GM18873 (cell line): ENCODE measurements around the gene HTR2A.
"Not testable (repeated sequence)": the region's sequence is repeated elsewhere in the genome, so short reads cannot be mapped to it uniquely, and the experiment has no call there.

Experiments used
- ATAC-seq: cut with Tn5 transposase; IDR thresholded peaks from one replicate; pipeline ENCODE4 v1.9.1; 2021; ENCODE audit warnings: mild to moderate bottlenecking, moderate library complexity, moderate number of reproducible peaks; ENCODE audit not compliant: unreplicated experiment, low FRiP score

HTR2A gene

DNA sequence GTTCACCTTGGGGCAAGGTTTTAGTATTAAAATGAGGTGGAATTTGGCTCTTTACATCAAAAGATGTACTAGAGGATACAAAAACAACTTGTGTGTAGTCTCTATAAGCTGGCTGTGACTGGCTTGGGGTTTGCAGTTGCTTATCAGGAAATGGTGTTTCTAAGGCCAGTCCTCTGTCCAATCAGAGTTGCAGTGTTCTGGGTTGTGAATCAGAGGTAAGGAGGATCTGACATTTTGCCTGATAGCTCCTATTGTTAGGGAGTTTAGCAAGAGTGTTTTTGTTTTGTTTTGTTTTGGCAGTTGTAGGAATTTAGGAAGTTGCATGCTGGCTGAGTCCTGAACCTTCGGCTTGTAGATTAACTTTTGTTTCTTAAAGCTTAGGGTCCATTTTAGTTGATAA is 79.8 kb downstream of the HTR2A start:
- no peak for ATAC-seq

DNA sequence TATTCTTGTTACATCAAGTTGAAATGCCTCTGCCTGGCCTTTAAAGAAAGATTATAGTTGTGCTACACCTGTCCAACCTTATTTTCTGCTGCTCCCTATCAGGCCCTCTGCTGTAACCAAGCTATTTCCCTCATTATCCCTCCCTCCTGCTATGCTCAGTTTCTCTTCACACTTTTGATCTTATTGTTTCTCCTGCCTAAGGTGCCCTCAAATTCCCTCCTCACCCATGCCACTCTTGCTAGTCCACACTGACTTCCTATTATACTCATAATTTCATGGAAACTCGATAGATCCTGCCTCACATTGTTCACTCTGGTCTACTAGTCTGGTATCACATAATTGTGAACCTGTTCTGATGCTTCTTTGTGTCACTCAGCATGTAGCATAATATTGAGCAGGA is 80.5 kb downstream of the HTR2A start:
- no peak for ATAC-seq

DNA sequence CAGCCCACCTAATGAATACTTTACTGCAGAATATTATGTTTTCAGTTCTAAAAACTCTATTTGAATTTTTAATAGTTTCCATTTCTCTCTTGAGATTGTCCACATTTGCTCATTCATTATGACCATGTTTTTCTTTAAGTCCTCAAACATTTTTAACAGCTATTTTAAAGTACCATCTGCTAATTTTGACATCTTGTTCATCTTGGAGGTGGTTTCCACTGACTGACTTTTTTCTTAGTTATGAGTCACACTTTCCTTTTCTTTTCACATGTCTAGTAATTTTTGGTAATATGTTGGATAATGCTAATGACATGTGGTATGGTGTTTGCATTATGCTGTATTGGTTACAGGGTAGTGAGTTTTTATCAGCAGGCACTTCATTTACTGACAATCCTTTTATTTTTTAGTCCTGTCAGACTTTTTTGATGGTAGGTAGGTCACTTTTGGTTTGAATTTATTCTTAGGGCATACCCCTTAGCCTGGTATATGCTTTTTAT is 84.5 kb downstream of the HTR2A start:
- ATAC-seq: no peak

DNA sequence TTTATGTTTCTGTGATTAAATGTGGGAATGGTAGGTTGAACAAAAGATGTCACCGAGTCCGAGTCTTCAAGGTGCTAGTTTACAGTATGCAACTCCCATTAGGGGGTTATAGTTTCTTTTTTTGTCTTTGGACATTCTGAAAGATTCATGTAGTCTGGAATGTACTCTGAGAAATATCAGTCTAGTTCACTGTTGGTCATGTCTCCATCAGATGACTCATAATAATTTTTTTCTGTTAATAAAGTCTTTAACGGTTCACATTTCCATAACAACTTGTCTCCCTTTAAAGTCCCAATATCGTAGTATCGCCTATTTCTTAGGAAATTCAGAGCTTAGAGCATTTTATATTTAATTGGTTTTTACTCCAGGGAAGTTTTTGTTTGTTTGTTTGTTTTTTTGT is 86.4 kb downstream of the HTR2A start:
- no peak for ATAC-seq

DNA sequence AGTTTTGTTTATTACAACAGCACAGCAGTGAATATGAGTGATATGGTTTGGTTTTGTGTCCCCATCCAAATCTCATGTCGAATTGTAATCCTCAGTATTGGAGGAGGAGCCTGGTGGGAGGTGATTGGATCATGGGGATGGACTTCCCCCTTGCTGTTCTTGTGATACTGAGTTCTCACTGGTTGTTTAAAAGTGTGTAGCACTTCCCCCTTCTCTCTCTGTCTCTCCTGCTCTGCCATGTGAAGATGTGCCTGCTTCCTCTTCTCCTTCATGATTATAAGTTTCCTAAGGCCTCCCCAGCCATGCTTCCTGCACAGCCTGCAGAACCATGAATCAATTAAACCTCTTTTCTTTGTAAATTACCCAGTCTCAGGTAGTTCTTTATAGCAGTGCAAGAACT is 91.9 kb downstream of the HTR2A start:
- ATAC-seq: not testable (repeated sequence)

DNA sequence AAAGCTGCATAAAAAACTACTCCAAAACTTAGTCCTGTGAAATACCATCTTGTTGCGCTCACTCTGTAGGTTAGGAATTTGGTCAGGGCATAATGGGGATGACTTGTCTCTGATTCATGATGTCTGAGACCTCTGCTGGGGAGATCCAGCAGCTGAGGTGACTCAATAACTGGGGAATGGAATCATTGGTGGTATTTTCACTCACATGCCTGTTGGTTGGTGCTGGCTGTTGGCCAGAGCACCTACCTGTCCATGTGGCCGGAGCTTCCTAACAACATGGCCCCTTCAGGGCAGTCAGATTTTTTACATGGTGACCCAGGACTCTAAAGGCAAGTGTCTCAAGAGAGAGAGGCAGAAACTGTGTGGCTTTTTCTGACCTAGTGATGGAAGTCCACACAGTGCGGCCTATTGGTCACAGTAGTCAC is 92.5 kb downstream of the HTR2A start:
- no peak for ATAC-seq

DNA sequence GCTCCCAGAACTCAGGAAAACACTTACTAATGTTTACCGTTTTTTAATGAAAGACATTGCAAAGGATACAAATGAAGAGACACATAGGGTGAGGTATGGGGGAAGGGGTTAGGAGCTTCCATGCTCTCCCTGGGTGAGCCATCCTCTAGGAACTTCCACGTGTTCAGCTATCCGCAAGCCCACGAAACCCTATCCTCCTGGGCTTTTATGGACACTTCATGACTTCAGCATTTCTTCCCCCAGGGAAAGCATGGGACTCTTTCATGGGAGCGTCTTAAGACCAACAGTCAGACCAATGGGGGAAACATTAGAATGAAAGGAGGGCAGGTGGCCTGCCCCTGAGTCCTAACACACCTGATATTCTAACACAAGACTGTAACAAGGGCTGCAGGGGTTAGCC is 93.3 kb downstream of the HTR2A start:
- ATAC-seq: no peak

DNA sequence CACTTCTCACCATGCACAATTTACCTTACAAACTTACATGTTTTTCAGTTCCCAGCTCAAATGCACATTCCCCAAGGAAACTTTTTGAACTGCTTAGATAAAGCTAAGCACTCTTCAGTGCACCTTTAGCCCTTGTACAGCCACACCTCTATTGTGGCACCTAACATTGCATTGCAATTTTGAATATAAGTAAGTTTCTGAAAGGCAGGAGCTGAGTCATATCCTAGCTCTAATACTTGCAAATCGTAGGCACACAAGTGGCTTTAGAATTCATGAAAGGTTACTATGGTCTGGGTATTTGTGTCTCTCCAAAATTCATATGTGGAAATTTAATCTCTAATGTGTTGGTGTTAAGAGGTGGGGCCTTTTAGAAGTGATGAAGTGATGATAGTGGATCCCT is 95.0 kb downstream of the HTR2A start:
- no peak for ATAC-seq

DNA sequence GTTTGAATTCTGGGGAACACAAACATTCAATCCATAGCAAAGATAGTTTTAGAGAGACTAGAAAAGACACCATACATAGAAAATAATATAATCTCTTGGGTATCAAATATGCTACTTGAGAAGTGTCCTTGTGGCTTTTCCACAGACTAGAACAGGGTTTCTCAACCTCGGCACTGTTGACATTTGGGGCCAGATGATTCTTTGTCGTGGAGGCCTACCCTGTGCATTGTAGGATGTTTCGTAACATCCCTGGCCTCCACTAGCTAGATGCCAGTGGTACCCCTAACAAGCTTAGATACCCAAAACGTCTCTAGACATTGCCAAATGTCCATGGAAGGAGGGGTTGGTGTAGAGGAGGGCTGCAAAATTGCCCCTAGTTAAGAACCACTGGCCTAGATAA is 97.7 kb downstream of the HTR2A start:
- no peak for ATAC-seq

DNA sequence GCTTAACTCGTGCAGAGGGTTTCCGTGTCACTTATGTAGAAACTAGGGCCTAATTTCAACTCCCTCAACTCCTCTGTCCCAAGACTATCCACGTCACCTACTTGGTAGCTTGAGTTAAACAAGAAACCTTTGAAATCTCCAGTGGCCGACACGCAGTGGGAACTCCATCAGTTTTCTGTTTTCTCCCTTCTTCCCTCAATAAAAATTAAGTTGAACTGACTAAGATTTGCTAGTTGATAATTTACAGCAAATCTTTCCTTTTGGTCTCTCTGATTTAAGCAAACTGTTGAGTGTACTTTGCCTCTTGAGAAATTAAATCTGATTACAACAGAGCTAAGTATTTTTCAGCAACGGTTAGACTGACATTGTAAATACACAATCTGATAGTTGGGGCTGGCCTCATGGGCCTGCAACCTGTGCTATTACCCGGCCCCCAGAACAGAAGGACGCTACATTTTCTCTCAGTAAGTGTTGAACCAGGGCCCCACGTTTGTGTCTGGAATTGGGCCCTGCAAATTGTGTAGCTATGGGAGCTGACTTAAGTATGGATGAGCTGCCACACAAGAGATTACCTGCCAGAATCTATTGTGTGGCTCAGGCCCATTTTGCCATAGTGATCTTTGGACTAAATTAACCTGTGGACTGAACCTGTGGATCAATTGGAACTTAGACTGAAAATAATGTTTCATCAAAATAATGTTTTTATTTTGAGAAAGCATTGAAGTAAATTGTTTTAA is 99.2 kb downstream of the HTR2A start:
- no peak for ATAC-seq

DNA sequence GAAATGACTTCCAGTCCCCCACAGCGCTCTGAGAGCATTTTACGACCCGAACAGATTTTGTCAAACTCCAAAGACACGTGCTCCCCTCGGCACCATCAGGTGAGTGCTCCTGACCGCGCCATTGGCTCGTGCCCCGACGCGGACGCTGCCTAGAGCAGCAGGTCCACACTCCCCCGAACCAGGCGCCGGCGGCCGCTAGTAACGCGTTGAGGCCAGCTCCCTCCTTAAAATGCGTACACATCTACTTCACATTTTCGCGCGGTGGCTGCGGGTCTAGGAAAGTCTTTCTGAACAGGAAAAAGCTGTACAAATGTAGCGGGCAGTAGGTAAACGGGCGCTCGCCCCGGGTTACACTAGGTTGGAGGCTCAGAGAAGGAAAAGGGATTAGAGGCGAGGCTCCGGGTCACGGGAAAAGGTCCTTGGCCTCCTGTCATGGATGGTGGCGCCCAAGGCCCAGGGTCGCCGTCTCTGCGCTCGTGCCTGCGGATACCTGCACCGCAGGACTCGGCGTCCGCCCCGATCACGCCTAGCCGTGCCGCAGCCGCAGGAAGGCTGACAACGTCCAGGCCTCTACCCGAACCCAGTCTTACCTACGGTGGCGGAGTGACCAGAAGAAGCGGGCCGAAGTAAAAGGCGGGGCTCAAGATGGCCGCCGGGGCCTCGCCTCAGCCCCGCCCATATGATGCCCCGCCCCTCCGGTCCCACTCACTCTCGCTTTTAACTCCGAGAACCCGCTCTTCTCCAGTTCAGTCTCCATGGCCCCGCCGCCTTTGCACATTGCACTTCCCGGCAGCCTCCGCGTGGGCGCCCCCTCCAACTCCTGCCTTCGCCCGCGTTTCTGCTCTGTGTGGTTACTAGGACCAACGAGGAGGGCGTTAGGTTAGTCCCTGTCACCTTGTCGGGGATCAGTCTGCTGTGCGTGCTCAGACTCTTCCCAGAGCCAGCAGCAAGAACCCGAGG is 100.1 kb downstream of the HTR2A start, which contains the start of gene ESD:
Gene ESD, minus strand, starts transcription at position 647 of the 960 bp plus-strand sequence. CDS start 5,748 bp downstream, outside the sequence.
- ATAC-seq: peak; percentile 70

DNA sequence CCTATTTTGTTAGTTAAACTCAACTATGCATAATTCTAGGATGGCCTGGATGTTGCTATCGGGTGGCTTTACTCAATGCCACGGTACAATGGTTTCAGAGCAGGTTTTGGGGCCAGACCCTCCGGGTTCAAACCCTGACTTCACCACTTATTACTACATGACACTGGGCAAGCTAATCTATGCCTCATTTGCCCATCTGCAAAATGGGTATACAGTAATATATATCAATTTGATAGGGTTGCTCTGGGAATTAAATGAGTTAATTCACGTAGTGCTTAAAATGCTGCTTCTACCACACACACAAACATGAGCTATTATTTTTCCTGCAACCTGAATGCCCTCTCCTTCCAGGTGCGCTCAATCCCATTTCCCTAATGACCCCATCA is 100.7 kb downstream of the HTR2A start:
- ATAC-seq: no peak

DNA sequence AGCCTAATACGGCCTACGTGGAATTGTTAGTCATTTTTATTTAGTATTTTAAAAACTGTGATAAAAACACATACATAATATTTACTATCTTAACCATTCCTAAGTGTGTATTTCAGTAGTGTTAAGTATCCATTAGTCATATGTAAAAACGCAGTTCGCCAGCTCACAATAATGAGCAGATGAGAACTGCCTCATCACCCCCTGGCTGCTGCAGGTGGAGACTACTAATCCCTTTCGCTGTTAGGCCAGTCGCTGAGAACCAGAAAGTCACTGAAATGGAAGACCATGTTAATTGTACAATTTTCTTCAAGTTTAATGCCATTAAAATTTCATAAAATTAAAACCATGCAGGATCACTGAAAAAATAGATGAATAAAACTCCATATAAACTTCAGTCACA is 101.5 kb downstream of the HTR2A start:
- no peak for ATAC-seq

DNA sequence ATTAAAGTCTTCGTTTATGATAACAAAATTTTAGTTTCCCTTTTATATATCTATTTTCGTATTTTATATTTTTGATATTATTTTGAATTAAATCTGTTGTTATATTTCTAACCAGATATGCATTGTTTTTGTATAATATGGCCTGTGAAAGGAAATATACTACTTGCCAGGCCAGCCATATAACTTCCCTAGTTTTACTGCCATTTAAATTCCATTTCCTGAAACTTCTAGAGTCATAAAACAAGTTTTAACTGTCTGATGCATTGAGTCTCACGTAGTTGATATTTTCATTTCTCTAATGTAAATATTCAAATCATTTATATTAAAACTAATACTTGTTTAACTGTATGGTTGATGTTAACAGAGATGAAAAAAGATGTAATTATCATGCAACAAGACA is 113.3 kb downstream of the HTR2A start:
- ATAC-seq: no peak

DNA sequence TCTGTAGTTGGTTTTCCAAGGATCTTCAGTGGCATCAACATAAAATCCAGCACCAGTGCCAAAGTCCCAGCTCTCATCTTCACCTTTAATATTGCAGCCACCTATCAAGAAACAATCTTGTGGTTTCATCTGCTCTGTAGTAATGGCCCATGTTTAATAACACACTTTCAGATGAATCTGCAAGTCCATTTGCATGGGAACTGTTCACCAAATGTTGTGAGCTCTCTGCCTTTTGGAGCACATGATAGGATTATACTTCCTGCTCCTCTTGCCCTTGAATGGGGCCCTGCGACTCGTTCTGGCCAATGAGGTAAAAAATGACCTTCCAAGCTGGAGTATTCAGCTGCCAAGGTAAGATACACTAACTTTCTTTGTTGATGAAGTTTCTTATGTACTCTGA is 114.2 kb downstream of the HTR2A start:
- ATAC-seq: no peak

DNA sequence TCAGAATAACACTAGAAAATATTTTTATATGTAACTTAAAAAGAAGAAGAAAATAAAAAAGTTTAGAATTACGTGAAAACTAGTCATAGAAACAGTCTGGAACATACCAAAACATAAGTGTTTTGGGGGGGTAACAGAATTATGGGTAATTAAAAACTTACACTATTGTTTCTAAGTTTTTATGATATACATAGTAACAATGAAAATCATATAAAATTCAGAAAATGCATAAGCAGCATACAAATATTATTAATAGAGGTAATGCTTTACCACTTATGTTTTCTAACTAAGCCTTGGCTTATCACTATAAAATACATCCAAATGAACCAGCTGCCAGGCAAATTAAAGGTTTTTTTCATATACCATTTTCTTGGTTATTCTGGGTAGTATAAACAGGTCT is 114.8 kb downstream of the HTR2A start:
- no peak for ATAC-seq
